GM21367 (cell line): ENCODE results near the gene GAS7.
"Not testable (repeated sequence)": the region's sequence is repeated elsewhere in the genome, so short reads cannot be mapped to it uniquely, and the experiment has no call there.

Experiments used
- ATAC-seq: cut with Tn5 transposase; IDR thresholded peaks from one replicate; pipeline ENCODE4 v1.9.1; 2021; ENCODE audit not compliant: unreplicated experiment

GAS7 gene

GRCh38 chr17:9922012-9922848, 276.2 kb downstream of the GAS7 start:
- no peak for ATAC-seq

GRCh38 chr17:9921216-9921615, 277.2 kb downstream of the GAS7 start:
- not testable (repeated sequence) for ATAC-seq

DNA sequence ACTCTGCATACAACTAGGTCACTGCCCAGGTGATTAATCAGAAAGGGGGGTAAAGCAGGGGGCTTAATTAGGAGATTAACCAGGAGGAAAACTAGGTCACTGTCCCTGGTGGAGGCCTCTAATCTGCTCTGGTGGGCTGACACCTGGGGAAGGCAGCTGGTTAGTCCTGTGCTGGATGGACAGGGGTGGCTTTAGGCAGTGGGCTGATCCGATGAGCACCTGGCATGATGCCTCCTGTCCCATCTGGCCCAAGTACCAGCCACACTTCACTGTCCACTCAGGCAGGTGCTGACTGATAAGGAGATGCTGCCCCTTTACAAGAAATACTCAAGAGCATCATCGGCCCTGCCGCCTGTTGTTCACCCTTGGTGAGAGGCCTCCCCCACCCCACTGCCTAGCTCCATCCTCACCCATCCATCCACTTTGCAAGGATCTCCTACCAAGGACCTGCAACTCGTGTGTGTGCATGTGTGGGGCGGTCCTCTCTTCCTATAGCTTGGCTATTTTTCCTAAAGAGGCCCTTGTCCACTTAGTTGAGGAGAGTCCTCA, 279.5 kb downstream of the GAS7 start:
- ATAC-seq: no peak

DNA sequence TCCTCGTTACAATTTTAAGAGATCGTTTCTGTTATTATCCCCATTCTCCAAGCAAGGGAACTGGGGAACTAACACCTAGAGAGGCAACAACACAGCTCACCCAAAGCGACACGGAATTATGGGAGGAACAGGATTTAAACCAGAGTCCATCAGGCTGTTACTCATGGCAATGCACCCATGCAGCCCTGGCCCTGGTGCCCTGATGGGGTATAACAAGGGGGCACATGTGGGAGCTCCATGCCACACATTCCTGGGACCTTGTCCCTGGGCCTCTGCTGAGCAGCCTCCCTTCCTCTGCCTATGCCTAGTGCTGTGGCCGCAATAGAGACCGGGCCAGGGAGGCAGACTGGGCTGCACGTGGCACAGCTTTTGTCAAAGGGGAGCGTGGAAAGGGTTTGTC, 280.1 kb downstream of the GAS7 start:
- no peak for ATAC-seq

GRCh38 chr17:9917801-9918200, 280.6 kb downstream of the GAS7 start:
- ATAC-seq: no peak

GRCh38 chr17:9917131-9917530, 281.3 kb downstream of the GAS7 start:
- ATAC-seq: no peak

DNA sequence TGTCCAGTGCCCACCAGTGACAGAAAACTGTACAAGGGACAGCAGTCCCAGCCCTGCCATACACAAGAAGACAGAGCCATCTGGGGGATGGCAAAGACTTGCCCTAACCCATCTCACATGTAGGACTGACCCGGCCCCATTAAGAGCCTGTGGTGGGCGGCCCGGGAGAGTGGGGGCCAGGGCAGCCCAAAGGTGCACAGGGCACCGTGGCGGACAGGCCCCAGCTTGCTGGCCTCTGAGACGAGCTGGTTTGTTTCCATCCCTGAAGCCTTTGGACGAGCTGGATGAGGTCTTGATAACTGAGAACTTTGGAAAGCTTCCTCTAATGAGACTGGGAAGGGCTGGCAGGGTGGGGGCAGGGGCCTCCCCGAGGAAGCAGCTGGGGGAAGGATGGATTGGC, 282.3 kb downstream of the GAS7 start:
- no peak for ATAC-seq

DNA sequence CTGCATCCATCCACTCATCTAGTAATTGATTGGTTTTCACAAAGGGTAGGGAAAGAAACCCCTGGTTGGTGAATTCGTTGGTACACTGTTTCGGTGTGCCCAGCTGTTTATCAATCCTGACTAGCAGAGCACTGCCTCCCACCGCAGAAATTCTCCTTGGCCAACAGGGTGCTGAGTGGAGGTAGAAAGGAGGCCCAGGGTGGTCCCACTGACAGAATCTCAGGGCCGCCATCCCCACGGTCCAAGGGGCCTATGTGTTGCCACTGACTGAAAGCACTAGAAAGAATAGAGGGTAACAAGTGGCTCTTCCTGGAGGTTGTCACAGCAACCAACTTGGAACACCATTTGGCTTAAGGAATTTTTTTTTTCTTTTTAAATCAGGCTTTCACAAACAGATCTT, 284.9 kb downstream of the GAS7 start:
- no peak for ATAC-seq

DNA sequence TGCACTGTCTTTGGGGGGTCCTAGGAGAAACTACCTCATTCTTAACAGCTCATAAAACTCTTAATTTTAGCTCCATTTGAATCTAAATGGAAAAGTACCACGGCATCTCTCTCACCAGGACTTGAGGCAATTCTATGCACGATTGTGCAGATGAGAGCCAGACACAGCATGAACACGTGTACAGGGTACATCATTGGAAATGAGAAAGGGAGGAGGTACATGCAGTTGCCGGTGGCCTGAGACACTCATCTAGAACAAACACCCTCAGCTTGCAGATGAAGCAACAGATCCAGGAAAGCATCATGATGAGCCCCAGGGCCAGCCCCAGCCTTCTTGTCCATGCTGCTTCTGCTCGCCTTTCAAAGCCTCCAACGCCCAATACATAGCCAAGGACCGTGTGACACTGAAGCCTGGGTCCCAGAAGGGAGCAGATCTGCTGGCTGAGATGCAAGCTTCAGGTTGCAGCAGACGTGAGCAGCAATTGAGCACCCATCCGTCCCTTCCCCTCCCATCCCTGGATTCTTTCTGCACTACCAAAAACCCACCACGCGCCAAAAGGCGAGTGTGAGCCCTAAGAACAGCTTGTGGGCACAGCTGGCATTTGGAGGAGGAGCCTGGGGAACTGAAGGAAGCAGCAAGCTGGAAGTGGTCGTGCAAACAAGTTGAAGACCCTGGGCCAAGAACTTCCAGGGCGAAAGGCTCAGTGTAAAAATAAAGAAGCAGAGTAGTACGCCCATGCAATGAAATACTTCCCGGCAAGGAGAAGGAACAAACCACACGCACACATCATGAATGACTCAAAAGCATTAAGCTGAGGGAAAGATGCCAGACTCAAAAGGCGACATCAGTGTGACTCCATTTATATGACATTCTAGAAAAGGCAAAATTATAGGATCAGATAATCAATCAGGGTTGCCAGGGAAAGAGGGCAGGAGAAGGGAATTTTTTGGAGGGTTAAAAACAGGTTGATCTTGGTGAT, 286.0 kb downstream of the GAS7 start:
- no peak for ATAC-seq

- no peak for ATAC-seq
These were observed 287.3 kb downstream of the GAS7 start for GRCh38 chr17:9911089-9911488.

- ATAC-seq: no peak
These were observed 289.8 kb downstream of the GAS7 start for GRCh38 chr17:9908649-9909042.

DNA sequence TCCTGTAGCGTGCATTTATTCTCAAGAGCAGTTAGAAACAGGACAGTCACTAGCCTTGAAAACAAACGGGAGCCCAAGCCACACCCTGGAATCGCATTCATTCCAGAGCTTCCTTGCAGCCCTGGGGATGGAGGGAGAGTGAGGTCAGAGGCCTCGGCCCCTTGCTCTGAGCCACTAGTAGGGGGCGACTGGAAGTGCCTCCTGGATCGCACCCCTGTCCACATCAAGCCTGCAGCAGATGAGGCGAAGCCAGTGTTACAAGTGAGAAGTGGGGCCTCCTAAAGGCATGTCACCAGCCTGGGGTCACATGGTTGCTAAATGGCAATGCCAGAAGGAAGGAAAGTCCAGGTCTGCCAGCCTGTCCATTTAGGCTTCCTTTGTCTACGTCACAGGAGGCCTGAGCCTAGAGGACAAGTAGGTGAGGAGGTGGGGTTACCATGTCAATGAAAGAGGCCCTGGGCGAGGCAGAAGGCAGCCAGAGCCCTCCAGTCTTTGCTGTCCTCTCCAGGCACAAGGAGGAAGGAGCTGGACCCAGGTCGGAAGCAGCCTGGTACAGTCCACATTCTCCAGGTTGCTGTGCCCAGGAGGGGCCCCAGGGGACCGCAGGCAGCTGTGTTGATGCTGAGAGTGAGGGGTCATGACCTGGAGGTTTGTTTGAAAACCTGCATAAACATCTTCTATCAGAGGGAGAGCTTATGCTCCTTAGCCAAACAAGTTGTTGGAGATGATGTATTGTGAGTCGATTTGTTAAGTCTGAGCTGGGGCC, 290.3 kb downstream of the GAS7 start:
- no peak for ATAC-seq

GRCh38 chr17:9907131-9907530, 291.3 kb downstream of the GAS7 start:
- no peak for ATAC-seq

DNA sequence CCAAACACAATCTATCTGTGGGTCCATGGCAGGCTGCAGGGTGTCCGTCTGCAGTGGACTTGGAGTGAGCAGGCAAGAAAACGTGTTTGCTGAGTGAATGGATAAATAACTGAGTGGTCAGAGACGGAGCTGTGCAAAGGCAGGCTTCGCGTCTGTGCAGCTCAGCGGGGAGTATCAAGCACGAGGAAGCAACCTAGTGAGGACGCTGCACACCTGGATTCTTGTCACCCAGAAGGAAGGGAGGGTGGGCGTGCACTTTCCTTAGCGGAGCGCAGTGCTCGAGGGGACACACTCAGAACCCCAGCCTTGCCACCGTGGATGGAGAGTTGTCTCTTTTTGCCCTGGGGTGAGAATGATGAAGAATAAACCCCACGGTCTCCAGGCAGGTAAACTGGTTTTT, 291.8 kb downstream of the GAS7 start:
- no peak for ATAC-seq

DNA sequence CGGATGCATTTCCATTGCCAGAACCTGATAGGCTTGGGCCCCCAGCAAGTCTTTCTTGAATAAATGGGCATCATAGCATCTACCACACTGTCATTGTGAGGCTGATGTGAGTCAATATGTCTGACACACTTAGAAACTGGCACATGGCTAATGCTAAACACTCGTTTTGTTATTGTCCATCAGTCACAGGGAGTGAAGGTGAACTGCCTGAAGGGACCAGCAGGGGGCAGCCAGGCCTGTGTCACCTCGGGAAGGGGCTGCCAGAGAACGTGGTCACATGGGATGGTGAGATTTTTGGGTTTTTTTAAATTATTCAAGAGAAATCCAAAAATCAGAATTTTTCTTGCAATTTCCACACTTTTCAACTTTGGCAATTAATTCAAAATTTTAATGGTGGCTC, 292.5 kb downstream of the GAS7 start:
- no peak for ATAC-seq

DNA sequence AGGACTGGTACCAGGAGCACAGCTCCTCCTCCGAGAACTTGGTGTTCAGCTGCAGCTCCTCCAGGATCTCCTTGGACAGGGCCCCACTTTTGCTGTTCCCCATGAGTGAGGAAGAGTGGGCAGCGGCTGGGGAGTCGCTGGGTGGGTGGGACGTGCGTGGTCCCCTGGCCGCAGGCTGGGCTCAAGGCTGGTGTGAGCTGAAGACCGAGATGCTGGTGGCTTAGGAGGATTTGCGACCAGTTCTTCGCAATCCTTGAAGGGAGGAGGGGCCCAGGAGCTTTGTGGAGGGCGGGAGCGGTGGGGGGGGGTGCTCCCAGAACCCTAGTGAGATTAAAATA, 293.4 kb downstream of the GAS7 start, which contains the start of gene RCVRN:
TSS of gene RCVRN (minus strand) at position 194 of the 338 bp plus-strand sequence. CDS start at position 103, 91 bp downstream.
- no peak for ATAC-seq

- no peak for ATAC-seq
These were observed 293.9 kb downstream of the GAS7 start for GRCh38 chr17:9904277-9905077.

DNA sequence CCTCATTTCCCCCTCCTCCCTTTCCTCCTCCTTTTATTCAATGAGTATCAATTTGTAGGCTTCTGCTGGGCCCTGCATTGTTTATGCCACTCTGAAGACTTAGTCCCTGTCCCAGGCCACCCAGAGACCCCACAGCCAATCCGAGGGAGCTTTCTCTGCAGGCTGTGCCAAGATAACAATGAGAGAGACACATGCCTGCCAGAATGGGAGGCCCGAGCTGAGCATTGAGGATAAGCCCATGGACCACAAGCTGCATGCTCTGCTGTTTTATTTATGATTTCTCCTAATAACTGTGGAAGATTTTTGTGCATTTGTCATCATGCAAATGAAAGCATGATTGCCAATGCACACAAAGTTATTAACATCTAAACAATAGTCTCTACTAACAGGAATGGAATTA, 296.3 kb downstream of the GAS7 start:
- ATAC-seq: no peak

- no peak for ATAC-seq
These were observed 297.6 kb downstream of the GAS7 start for GRCh38 chr17:9900784-9901183.

- ATAC-seq: no peak
These were observed 298.3 kb downstream of the GAS7 start for GRCh38 chr17:9900044-9900594.
